Fibroblast of upper back skin (primary cell): ENCODE data around the gene RPLP2.

Experiments used
- DNase-seq: peaks from one replicate; pipeline ENCODE4 v3.0.0-alpha.2; 2013

Gene RPLP2

GRCh38 chr11:808427-809286 lies 1.1 kb upstream of the RPLP2 start:
- DNase-seq = no peak

- no peak for DNase-seq
Measured at GRCh38 chr11:810040-810567, 337 bp downstream of the RPLP2 start.

- DNase-seq = no peak
Measured at GRCh38 chr11:811446-812245, 1.9 kb downstream of the RPLP2 start.

GRCh38 chr11:812390-812789 lies 2.6 kb downstream of the RPLP2 start:
- DNase-seq = no peak

GRCh38 chr11:813072-813455 lies 3.3 kb downstream of the RPLP2 start:
- DNase-seq = no peak

- no peak for DNase-seq
Measured at GRCh38 chr11:813456-814096, 3.8 kb downstream of the RPLP2 start.

GRCh38 chr11:815675-816432 lies 6.1 kb downstream of the RPLP2 start:
- DNase-seq = no peak

GRCh38 chr11:816433-816779 lies 6.6 kb downstream of the RPLP2 start:
- DNase-seq = no peak

- peak; percentile 61 for DNase-seq
Measured at GRCh38 chr11:818396-819128, 8.8 kb downstream of the RPLP2 start, which contains the start of gene PNPLA2. TSS of gene PNPLA2 (plus strand) at chr11:818914. CDS start at chr11:819719, 805 bp downstream.

- DNase-seq = peak; percentile 86
Measured at GRCh38 chr11:819129-819931, 9.6 kb downstream of the RPLP2 start.

- DNase-seq = peak; percentile 37
Measured at GRCh38 chr11:819943-820649, 10.3 kb downstream of the RPLP2 start.

- DNase-seq = no peak
Measured at GRCh38 chr11:820655-821511, 11.1 kb downstream of the RPLP2 start.

GRCh38 chr11:821512-822371 lies 12.0 kb downstream of the RPLP2 start:
- DNase-seq = no peak

GRCh38 chr11:823441-824291 lies 13.9 kb downstream of the RPLP2 start:
- no peak for DNase-seq

- no peak for DNase-seq
Measured at GRCh38 chr11:824292-824880, 14.6 kb downstream of the RPLP2 start.

GRCh38 chr11:824942-825341 lies 15.2 kb downstream of the RPLP2 start:
- DNase-seq = no peak
